NCI-H2196 treated with DMSO at 0.1 percent for 48 hours (cell line): Measurements from ENCODE around the gene BARX2.

Source experiments
- DNase-seq: peaks from one replicate; lab custom pipeline; 2025; ENCODE audit not compliant: unreplicated experiment; lab: John Stamatoyannopoulos, UW

Gene BARX2

DNA sequence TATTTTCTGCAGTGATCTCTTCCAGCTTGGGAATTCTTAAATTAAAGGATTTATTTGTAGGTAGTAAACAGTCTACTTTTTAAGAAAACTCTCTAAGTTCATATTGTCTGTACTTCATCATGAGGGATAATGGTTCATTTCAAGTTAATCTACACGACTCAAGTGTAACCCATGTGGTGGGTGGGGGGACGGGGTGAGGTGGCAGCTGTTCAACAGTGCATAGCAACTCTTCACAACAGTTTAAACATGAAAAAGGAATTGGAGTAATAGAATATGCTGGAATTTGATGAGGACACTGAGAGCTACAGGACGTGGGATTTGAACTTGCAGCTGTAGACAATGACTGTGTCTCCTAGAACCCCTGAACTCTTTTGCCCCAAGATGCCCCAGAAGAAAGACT lies 20.8 kb downstream of the BARX2 start:
- DNase-seq = no peak

DNA sequence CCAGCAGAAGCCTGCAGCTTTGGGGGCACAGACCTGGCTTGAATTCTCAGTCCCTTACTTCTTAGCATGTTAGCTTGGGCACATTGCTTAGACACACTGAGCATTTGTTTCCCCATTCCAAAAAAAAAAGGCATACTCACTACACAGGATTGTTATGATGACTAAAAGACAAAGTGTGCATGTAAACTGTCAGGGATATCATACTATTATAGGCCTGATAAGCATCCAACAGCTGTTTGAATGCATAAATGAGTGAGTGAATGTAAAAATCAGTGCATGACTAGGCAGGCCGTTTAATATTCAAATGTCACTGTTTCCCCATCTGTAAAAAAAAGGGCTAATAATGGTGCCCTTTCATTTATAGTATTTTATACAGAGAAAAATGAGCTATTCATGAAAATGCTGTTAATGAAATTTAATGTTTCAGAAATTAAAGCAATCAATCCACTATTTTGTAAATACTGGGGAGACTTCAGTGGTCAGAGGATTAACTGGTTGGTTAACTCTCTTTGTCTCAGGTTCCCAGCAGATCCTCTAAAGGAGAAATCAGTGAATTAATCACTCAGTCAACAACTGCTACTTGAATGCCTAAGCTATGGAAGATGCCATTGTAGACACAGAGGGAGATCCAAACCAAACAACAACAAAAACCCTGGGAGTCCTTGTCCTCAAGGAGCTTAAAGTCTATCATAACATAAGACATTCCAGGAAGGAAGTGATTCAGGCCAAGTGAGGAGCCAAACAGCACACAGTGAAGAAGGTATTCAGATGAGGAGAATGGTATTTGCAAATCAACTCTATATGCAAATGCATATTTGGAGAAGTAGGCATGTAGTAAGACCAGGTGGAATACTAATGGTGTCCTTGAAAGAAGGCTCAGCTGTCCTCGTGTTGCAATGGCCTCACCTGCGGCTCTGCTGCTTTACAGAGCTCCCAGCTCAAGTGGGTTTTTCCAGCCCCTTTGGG lies 26.8 kb downstream of the BARX2 start:
- DNase-seq = no peak

DNA sequence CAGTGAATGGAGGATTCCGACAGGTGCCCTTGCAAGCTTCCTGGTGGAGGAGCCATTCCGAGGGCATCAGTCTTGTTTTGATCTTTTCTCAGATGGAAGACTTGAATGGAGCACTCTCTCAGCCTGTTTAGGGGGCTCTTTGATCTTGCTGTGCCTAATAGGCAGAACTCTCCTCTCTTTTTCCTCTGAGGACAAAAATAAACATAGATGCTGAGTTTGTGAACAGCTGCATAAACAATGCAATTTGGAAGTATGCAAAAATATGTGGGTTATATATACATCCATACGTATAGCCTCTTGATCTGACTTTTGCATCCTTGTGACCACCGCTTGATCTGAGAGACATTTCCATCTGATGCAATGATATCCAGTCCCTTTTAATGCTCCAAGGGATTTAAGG lies 29.1 kb downstream of the BARX2 start:
- DNase-seq = no peak

DNA sequence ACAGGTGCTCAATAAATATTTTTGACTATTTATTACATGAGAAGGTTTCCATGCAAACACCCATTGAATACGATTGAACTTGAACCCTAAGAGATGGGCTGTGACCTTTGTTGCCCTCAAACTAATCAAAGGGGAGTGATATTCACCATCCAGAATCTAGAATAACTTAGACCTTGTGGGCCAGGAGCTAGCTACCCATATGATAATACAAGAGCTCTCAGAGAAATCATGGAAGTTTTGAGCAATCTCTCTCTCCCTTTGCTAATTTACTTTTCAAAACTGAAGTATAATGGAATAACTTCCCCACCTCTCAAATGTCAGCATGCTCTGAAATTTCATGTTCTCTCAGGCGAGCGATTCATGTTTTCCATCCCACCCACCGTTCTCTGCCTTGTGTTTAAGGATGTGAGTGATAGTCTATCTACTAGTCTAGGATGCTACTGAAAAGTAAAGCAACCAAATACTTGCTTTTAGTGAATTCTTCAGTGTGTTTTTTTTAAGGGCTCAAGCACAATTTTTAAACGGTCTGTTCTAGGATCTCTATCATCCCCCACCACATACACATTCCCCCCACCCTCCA lies 33.3 kb downstream of the BARX2 start:
- DNase-seq = no peak

DNA sequence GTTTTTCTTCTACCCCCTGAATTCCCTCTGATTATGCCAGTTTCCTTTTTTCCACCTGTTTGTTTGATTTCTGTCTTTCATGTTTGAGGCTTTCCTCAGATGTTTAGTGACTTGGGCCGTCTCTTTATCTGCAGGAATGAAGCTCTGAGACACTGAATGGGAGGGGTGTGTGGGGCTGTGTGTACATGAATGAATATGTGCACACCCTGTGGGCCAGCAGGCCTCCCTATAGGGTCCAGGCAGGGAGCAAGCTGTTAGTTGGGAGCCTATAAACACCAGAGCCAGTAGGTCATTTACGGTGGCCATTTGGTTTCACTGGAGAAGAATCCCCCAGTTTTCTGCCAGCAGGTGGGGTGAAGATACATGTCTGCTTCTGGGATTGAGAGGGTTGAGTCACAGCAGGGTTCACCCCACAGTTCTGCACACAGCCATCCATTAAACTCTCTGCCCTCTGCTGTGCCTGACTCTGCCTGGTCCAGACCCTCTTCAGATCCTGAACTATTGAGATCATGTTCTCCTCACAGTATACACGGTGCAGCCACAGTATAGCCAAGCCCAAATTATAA lies 34.8 kb downstream of the BARX2 start:
- DNase-seq = no peak

DNA sequence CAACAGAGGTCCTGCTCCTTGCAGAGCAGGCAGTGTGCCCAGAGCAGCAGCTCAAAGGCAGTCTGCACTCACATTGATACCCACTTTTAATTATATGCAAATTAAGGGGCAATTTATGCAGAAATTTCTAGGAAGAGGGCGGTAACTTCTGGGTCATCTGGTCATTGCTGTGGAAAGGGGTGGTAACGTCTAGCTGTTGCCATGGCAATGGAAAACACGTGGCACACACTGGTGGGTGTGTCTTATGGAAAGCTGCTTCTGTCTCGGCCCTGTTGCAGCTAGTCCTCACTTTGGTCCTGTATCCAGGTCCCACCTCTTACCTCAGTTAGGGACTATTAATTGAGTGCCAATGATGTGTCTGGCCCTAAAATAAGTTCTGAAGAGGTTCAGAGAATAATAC lies 36.8 kb downstream of the BARX2 start:
- DNase-seq = no peak

DNA sequence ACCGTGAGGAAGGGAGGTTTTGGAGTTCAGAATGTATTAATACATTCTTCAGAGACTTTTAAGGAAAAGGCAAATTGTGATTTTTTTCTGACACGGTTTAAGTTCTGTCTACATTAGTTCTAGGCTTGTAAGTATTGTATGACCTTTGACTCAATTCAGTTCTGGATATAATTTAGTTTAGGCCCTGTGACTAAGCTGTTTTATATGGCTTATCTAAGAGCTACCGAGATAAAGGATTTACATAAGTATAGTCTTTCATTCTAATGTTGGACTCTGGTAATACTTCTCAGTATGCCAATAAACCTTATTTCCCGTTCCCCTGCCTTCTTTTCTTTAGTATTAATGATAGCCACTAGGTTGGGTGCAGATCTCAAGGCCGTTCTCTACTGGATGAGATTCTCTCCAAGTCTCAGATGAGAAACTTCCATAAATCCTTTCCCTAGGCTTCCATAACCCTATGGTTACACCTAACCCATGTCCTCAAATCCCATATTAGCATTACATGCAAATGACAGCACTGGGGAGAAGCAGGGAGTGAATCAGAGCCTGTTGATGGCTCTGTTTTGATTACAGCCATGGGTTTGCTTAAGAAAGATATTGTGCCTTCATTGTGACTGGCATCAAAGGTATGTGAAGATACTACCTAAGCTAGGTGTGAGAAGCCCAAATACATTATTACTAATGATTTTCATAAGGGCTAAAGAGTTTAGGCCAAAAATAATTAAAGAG lies 38.7 kb downstream of the BARX2 start:
- no peak for DNase-seq

DNA sequence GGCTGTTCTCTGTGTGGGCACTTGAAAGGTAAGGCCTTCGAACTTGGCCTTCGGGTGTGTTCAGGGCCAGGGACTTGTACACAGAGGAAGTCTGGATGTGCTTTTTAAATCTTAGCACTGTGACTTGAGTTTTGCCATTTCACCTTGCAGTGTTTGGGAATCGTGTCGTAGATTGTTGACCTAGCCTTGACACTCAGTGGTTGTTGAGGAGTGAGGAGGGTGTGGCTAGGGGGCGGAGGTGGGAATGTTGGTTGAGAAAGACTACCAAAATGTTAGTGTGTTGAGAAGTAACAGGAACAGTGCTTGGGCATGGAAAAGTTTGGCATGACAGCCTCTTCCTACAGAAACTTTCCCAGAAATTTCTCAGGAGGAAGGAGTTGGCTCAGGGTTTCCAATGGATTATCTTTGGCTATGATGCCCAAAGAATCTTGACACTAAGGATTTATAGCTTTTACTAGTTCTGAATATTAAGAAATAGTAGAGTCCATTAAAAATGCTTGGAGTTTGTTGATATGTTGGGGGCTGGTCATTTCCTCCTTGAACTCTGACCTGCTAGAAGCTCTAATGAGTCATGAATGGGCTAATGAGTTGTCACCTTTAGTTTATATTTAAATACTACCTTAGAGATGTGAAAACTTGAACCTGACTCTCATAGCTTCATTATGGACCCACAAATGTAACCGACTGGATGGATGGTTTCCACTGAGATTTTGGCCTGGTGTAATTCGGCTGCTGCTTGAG lies 40.6 kb downstream of the BARX2 start:
- DNase-seq = no peak

DNA sequence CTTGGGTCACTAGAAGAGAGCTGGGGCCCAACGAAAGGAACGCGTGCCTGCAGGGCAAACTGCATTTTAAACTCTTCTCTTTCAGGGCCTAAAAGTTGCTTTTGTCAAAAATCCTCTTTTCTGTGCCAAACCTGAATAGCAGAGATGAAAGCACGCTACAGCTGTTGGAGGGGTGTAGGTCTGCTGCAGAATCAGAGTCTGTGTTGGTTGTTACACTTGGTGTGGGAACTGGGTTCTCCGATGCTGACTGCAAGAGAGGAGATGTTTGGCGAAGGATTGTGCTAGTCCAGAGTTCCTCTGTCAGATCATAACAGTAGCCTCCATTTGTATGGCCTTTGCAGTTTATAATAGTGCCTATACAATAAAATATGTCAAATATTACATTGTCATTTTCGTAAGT lies 41.8 kb downstream of the BARX2 start:
- no peak for DNase-seq

DNA sequence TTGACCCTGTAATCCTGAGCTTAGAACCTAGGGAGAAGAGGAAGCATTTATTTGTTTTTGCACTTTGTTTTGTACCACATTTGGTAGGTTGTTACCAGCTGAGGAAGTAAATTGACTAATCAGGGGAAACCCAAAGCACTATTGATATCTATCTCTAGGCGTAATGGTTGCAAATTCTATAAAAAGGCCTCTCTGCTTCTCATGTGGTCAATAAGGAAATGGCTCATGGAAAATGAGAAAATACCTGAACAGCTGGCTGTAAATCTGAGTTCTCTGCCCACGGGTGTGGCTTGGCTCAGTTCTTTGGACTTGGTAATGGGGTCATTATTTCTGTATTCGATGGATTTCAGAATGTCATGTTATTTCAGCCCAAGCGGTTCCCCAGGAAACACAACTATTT lies 42.4 kb downstream of the BARX2 start:
- DNase-seq = peak; percentile 4

DNA sequence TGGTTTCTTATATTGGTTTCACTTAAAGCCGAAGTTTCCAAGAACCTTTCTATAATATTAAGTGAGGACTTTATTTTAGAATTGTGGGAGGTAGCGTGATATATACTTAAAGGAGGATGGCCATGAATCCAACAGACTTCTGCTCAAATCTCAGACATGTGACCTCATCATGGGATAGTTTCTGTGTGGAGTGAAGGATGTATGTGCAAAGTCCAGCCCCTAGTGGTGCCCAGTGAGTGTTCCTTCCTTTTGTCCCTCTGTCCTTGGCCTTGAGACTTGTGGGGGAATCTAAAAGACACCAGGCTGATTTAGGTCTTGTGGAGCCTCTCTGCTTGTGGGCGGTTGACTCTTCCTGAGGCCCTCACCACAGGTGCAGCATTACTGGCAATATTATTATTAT lies 43.7 kb downstream of the BARX2 start:
- no peak for DNase-seq

DNA sequence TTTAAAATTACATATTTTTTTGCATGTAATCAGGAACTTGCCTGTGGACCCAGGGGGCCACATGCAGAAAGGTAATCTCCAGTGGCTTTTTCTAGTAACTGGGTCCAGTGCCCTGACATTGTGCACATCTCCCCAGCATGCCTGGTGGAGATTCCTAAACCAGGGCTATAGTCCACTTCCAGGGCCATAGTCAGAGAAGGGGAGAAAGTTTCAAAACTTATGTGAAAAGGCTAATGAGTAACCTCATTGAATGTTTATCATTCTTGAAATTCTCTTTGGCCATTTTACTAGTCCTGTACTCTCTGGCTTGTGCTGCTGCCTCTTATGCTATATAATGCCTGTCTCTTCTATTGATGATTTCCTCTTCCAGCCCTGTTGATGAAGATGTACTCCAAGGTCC lies 47.8 kb downstream of the BARX2 start:
- no peak for DNase-seq

DNA sequence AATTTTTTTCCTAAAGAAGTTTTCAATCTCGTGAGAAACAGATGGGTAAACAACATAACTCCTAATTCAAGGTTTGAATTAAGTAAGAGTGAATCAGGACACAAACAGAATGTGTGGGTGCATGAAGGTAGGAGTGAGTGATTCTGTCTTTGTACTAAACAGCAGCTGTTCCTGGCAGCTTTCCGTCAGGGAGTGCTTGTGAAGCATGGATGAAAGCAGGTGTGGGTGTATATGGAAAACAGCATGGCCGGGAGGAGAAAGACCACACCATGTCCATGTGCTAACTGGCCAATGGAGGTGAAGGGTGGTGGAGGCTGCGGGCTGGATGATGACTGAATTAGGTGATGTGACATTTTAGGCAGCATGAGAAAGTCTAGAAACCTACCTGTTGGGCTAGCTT lies 49.6 kb downstream of the BARX2 start:
- DNase-seq = no peak

DNA sequence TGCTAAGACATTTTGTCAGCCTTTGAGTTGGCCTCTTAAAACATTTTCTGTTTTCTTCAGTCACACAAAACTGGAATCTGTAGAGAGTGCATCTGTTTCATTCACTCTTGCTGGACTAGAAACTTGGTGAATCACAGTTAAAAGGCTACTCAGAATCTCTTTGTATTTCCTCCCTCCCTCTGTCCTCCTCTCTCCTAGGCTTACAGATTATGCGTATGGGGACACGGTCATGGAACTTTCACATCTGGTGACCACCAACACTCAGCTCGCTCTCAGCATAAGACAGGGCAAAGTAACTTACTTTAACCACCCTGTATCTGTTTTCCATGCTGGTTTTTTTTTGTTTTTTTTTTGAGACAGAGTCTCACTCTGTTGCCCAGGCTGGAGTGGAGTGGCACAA lies 50.4 kb downstream of the BARX2 start:
- DNase-seq = no peak

DNA sequence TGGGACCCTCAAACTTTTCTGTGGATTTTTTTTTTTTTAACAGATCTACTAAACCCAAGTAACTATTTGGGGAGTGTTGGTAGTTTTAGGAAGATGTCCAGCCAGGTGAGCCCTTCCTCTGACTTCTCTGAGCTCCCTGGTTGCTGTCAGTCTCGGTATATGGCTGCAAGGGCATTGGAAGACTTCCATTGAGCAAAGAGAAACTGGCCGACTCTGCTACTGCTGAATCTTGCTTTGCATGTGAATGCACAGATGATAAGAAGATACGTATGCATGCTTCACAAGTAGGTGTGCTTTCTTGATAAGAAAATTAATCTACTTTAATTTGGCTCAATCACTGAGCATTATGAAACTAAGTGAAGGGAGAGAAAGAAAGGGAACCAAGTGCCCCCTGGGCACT lies 51.1 kb downstream of the BARX2 start:
- DNase-seq = no peak

DNA sequence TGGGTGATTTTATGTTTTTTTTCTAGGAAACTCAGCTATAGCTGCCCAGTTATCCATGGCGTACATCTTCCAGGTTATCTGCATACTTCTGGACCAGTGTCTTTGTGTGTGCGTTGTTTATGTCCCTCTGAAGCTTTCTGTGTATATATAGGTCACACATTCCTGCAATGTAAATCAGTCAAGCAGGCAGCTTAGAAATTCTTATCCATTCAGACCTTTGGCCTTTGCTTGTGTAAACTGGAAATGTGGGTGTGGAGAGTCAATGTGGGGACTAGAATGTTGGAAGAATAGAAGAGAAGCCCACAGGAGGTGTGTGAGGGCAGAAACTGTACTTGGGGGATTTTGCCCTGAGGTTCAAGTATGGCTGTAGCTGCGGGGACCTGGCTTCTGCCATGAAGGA lies 51.7 kb downstream of the BARX2 start:
- no peak for DNase-seq

DNA sequence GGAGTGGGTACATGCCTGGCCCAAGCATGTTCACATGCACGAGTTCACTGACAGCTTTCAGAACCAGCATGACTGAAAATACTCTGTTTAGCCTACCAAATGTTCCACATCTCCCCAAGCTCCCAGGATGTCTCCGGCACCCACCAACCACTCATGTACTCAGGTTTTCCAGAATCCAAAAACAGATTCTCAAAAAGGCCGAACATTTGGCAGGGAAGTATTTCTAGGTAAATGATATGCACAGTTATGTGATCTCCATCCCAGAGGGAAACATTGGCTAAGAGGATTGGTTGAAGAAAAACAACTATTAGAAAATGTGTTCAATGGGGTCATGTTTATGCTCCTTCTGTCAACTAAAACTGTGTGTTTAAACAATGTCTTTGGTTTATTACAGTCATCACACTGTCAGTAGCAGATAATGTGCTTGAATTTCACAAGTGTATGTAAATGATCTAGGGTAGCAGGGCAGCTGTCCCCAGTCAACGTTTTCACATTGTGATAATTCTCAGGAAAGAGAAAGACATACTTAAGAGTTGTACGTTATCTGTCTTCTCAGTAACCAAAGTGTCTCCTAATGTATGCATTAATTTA lies 52.3 kb downstream of the BARX2 start:
- no peak for DNase-seq

DNA sequence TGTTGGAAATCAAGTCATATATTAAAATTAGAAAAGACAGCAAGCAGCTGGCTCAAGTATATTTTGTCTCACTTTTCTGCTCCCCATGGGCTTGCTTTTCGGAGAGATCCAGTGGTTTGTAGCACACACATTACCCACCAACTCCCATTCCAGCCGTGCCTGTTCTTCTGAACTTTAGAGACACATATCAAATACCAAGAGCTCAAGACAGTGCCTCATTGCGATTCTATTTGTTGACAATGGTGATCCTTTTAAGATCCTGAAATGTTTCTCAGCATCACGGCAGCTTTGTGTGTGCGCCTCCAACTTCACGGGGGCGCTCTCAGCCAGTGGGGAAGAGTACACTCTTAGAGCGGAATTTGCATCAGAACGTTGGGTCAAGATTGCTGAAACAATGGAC lies 52.9 kb downstream of the BARX2 start:
- no peak for DNase-seq

DNA sequence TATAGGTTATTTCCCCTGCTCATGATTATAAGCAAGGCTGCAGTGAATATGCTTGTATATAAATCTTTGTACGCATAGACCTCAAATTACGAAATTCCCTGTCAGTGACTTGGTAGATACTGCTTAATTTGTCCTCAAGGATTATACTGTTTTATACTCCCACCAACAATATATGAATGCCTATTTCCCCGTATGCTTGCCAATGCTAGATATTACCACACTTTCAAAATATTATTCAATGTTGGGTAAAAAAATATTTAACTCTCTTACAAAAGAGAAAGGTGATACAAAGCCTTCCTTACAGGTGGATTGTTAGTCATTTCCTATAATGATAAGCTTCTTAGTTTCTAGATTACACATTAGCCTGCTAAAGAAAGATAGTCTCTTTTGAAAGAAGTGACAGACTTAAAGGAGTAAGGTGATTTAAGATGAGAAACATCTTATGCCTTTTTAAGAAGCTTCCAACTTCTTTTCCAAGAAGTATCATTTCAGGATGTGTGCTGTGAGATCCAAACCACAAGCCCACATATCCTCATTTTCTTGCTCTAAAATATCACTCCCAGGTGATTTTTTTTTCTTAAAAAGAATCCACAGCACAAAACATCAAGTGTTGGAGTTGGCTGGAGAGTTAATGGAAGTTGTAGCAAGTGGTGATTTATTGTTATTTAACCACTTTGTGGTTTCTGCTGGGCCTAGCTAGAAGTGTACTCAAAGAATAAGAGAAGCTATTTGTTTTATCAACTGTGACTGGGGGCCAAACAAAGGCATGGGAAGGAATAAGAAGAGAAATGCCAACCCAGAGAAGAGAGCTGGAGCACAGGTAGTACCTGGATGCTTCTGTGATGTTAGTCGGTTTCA lies 59.2 kb downstream of the BARX2 start:
- peak; percentile 19 for DNase-seq
